Adrenal gland (tissue), 5 donors: ENCODE results near the gene ATP9B.

Experiments
- CTCF ChIP-seq, 6 experiments: fragments of 450-650 bp in 4 of 6; fragments of 200-600 bp in 2 of 6; sonication (generic) in 1 of 6; IDR thresholded peaks; 1 replicate in 5 of 6; 2 replicates in 1 of 6; pipeline versions ENCODE4 v1.5.1 to v1.8.0; 2016 to 2021; ENCODE audit warnings: antibody characterized with exemption in 6 of 6, mild to moderate bottlenecking in 2 of 6, moderate library complexity in 1 of 6
- POLR2A ChIP-seq, 2 donors: fragments of 450-650 bp; IDR thresholded peaks; one replicate each; pipeline ENCODE4 v1.6.1; 2017; ENCODE audit warnings: antibody characterized with exemption in 2 of 2, mild to moderate bottlenecking in 2 of 2, moderate library complexity in 1 of 2
- donor health status: DM: no; HTN: no; CAD: no.

DNA sequence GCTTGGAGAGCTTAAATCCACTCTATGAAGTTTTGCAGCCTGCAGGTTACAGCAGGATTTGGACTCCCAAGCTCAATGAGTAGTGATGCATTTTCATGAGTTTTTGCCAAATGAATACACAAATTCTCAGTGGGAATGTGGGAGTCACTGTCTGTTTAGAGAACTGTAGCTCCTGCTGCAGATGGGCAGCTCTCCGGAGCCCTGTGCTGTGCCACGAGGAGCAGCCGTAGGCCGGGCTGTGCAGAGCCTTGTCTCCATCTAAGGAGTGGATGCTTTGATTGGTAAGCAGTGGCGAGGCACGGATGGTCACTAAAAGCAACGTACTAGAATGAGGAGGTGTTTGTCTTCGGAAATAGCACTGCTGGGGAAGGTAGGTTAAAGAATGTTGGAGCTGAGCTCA lies 230.5 kb downstream of the ATP9B start:
- TF ChIP-seq CTCF (IDR thresholded peaks at IDR 0.05), result no peak
- no peak for TF ChIP-seq POLR2A (IDR thresholded peaks at IDR 0.05)
